ENCODE data around the gene SMARCB1. TPM values are rescaled to one million over a fixed set of nuclear protein-coding genes. Genes with fewer than 3 reads are reported as not detected.
A peak's percentile ranks its signal among the peaks of the same experiment; 100 is the strongest.

The SMARCB1 gene
- total and polyA plus RNA-seq, 2 donors from 2014 or later = 68.7 to 79.0 TPM

- no peak overlapping the region for H3K4me3 ChIP-seq (ENCODE audit: low read length in 3 of 3)
- no peak for FAIRE-seq
Observed at GRCh38 chr22:23782703-23783102, 4.1 kb upstream of the SMARCB1 start.

GRCh38 chr22:23783265-23784150 is 3.3 kb upstream of the SMARCB1 start:
- no peak for FAIRE-seq
- no peak for TF ChIP-seq CTCF (IDR thresholded peaks at IDR 0.05; ENCODE audit: borderline replicate concordance, extremely low read depth, insufficient read depth)
- Histone ChIP-seq H3K4me1 (ENCODE audit: control insufficient read depth in 2 of 3, insufficient read depth in 2 of 3, low read depth in 1 of 3, low read length in 3 of 3) (peaks cover 0 to 26% (median 20%) of the 10 kb centered on the region in 3 donors), H3K4me3 (ENCODE audit: low read length in 3 of 3) (peak overlapping the region in 1 of 3 donors; percentile 25), H3K27ac (ENCODE audit: low read depth in 2 of 2, low read length in 2 of 2) (peak overlapping the region; percentile 50 to 63), H3K9me3 (ENCODE audit: control insufficient read depth in 2 of 3, insufficient read depth in 1 of 3, low read length in 3 of 3) (no peaks in the 10 kb centered on the region), H3K27me3 (ENCODE audit: control insufficient read depth, insufficient read depth, low read length) (no peaks in the 10 kb centered on the region), H3K9ac (ENCODE audit: low read length in 3 of 3) (peak overlapping the region in 1 of 3 donors; percentile 51), H3K36me3 (ENCODE audit: control insufficient read depth in 2 of 3, insufficient read depth in 3 of 3, low read length in 3 of 3) (no peaks in the 10 kb centered on the region)
- intact Hi-C loops (cut with DNase I) = no loop called here
- DNase-seq = no peak

More at GRCh38 chr22:23782703-23783102, 4.1 kb upstream of the SMARCB1 start:
- H3K27ac ChIP-seq (ENCODE audit: low read depth in 2 of 2, low read length in 2 of 2) = peak overlapping the region in 1 of 2 donors; percentile 50
- H3K36me3 ChIP-seq (ENCODE audit: control insufficient read depth in 2 of 3, insufficient read depth in 3 of 3, low read length in 3 of 3) = no peaks in the 10 kb centered on the region
- no peak overlapping the region for H3K9ac ChIP-seq (ENCODE audit: low read length in 3 of 3)
- no peaks in the 10 kb centered on the region for H3K27me3 ChIP-seq (ENCODE audit: control insufficient read depth, insufficient read depth, low read length)
- no peak for DNase-seq
- H3K9me3 ChIP-seq (ENCODE audit: control insufficient read depth in 2 of 3, insufficient read depth in 1 of 3, low read length in 3 of 3) = no peaks in the 10 kb centered on the region
- H3K4me1 ChIP-seq (ENCODE audit: control insufficient read depth in 2 of 3, insufficient read depth in 2 of 3, low read depth in 1 of 3, low read length in 3 of 3) = peaks cover 0 to 24% (median 24%) of the 10 kb centered on the region in 3 donors
- intact Hi-C loops (cut with DNase I) = no loop called here
- TF ChIP-seq CTCF (IDR thresholded peaks at IDR 0.05; ENCODE audit: borderline replicate concordance, extremely low read depth, insufficient read depth) = no peak

GRCh38 chr22:23784215-23784732 is 2.5 kb upstream of the SMARCB1 start:
- Histone ChIP-seq H3K4me3 (ENCODE audit: low read length in 3 of 3) (no peak overlapping the region), H3K27ac (ENCODE audit: low read depth in 2 of 2, low read length in 2 of 2) (no peak overlapping the region), H3K9ac (ENCODE audit: low read length in 3 of 3) (no peak overlapping the region), H3K4me1 (ENCODE audit: control insufficient read depth in 2 of 3, insufficient read depth in 2 of 3, low read depth in 1 of 3, low read length in 3 of 3) (peaks cover 0 to 28% (median 20%) of the 10 kb centered on the region in 3 donors), H3K9me3 (ENCODE audit: control insufficient read depth in 2 of 3, insufficient read depth in 1 of 3, low read length in 3 of 3) (no peaks in the 10 kb centered on the region), H3K27me3 (ENCODE audit: control insufficient read depth, insufficient read depth, low read length) (no peaks in the 10 kb centered on the region), H3K36me3 (ENCODE audit: control insufficient read depth in 2 of 3, insufficient read depth in 3 of 3, low read length in 3 of 3) (no peaks in the 10 kb centered on the region)
- intact Hi-C loops (cut with DNase I) = no loop called here
- no peak for FAIRE-seq
- no peak for TF ChIP-seq CTCF (IDR thresholded peaks at IDR 0.05; ENCODE audit: borderline replicate concordance, extremely low read depth, insufficient read depth)
- DNase-seq = peak in 1 of 5 donors; percentile 44
